D721Med (cell line): Measurements from ENCODE around the gene ERVFRD-1.

ENCODE experiments used
- DNase-seq: peaks from one replicate; pipeline ENCODE4 v3.0.0; 2011; ENCODE audit warnings: low spot score; ENCODE audit not compliant: insufficient read length
- FAIRE-seq: peaks from 2 replicates; lab custom pipeline; 2011; peaks lifted over from hg19 to GRCh38; lab: Jason Lieb, UNC
- CTCF ChIP-seq: IDR thresholded peaks from 2 replicates; pipeline ENCODE4 v1.5.1; 2012; ENCODE audit warnings: mild to moderate bottlenecking, control low read depth; ENCODE audit not compliant: insufficient read depth; ENCODE audit errors: missing control alignments

Gene ERVFRD-1

GRCh38 chr6:11149551-11149950 is 38.0 kb upstream of the ERVFRD-1 start:
- FAIRE-seq: no peak
- no peak for TF ChIP-seq CTCF
- no peak for DNase-seq

- DNase-seq (no peak), FAIRE-seq (no peak)
- no peak for TF ChIP-seq CTCF
These were observed 34.7 kb upstream of the ERVFRD-1 start for GRCh38 chr6:11146117-11146826.

GRCh38 chr6:11144393-11144851 is 32.9 kb upstream of the ERVFRD-1 start:
- FAIRE-seq (peak; percentile 38), DNase-seq (peak; percentile 57)
- peak; percentile 98 for TF ChIP-seq CTCF

GRCh38 chr6:11143394-11144371 is 32.2 kb upstream of the ERVFRD-1 start:
- TF ChIP-seq CTCF: no peak
- no peak for DNase-seq
- no peak for FAIRE-seq

GRCh38 chr6:11142296-11143027 is 30.9 kb upstream of the ERVFRD-1 start:
- DNase-seq (no peak), FAIRE-seq (no peak)
- TF ChIP-seq CTCF: no peak

- DNase-seq (no peak), FAIRE-seq (no peak)
- TF ChIP-seq CTCF: no peak
These were observed 29.8 kb upstream of the ERVFRD-1 start for GRCh38 chr6:11141295-11141694.
